ENCODE measurements around the gene IQCE. TPM values are rescaled to one million over a fixed set of nuclear protein-coding genes. Genes with fewer than 3 reads are reported as not detected.

The IQCE gene
- total RNA-seq, 1 experiment from 2014 or later: 44.8 TPM

DNA sequence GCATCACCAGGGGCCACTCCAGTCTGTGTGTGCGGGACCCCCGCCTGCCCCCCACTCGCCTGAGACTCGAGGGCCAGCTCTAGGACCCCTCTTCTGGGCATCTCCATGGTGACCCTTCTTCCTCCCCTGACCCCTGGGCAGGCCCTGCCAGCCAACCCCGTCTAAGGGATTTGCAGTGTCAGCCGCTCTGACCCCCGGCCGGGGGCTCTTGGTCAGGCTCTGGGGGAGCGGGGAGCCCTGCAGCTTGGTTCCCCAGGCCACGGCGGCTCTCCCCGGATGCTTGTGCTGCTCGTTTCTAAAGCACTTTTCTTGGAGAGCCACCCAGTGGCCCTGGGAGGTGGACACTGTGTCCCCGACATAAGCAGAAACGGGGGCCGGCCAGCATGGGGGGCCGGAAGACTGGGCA is 78.3 kb downstream of the IQCE start:
- no TSS peak for BruUV-seq (replicated peaks)
- peak overlapping the region; percentile 96 for H3K27ac ChIP-seq (ENCODE audit: low read length)
- no peak for DNase-seq (ENCODE audit: low read depth, low spot score)
- ChIA-PET CTCF (no interaction called here), POLR2A (no interaction called here)
- ATAC-seq: no peak
- TF ChIP-seq SIN3A (IDR thresholded peaks at IDR 0.05; ENCODE audit: borderline replicate concordance, insufficient read depth, low read depth, low read length): no peak
- TF ChIP-seq, protein P1, sequence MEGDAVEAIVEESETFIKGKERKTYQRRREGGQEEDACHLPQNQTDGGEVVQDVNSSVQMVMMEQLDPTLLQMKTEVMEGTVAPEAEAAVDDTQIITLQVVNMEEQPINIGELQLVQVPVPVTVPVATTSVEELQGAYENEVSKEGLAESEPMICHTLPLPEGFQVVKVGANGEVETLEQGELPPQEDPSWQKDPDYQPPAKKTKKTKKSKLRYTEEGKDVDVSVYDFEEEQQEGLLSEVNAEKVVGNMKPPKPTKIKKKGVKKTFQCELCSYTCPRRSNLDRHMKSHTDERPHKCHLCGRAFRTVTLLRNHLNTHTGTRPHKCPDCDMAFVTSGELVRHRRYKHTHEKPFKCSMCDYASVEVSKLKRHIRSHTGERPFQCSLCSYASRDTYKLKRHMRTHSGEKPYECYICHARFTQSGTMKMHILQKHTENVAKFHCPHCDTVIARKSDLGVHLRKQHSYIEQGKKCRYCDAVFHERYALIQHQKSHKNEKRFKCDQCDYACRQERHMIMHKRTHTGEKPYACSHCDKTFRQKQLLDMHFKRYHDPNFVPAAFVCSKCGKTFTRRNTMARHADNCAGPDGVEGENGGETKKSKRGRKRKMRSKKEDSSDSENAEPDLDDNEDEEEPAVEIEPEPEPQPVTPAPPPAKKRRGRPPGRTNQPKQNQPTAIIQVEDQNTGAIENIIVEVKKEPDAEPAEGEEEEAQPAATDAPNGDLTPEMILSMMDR (IDR thresholded peaks at IDR 0.05): no peak
- TF ChIP-seq, protein P2, sequence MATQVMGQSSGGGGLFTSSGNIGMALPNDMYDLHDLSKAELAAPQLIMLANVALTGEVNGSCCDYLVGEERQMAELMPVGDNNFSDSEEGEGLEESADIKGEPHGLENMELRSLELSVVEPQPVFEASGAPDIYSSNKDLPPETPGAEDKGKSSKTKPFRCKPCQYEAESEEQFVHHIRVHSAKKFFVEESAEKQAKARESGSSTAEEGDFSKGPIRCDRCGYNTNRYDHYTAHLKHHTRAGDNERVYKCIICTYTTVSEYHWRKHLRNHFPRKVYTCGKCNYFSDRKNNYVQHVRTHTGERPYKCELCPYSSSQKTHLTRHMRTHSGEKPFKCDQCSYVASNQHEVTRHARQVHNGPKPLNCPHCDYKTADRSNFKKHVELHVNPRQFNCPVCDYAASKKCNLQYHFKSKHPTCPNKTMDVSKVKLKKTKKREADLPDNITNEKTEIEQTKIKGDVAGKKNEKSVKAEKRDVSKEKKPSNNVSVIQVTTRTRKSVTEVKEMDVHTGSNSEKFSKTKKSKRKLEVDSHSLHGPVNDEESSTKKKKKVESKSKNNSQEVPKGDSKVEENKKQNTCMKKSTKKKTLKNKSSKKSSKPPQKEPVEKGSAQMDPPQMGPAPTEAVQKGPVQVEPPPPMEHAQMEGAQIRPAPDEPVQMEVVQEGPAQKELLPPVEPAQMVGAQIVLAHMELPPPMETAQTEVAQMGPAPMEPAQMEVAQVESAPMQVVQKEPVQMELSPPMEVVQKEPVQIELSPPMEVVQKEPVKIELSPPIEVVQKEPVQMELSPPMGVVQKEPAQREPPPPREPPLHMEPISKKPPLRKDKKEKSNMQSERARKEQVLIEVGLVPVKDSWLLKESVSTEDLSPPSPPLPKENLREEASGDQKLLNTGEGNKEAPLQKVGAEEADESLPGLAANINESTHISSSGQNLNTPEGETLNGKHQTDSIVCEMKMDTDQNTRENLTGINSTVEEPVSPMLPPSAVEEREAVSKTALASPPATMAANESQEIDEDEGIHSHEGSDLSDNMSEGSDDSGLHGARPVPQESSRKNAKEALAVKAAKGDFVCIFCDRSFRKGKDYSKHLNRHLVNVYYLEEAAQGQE (IDR thresholded peaks at IDR 0.05; ENCODE audit: insufficient read depth in 1 of 2, low read depth in 2 of 2, low read length in 1 of 2): no peak
- TF ChIP-seq TCF7L2 (IDR thresholded peaks at IDR 0.05; ENCODE audit: low read depth, low read length): no peak
- TF ChIP-seq POLR2AphosphoS5 (IDR thresholded peaks at IDR 0.05; ENCODE audit: low read depth, low read length): no peak
- intact Hi-C loops (cut with micrococcal nuclease; ENCODE audit: unreplicated experiment) (no loop called here), in situ Hi-C loops (cut with HindIII; ENCODE audit: low pct_unique_long_range_greater_than_20kb, low sequenced_read_pairs) (no loop called here)
- peaks cover 83% of the 10 kb centered on the region for H3K4me1 ChIP-seq (ENCODE audit: control insufficient read depth, insufficient read depth, low read length)
- H3K27me3 ChIP-seq (ENCODE audit: control insufficient read depth, insufficient read depth, low read length): no peaks in the 10 kb centered on the region
- H3K9me3 ChIP-seq (ENCODE audit: control insufficient read depth, insufficient read depth, low read depth, low read length): no peaks in the 10 kb centered on the region
- no peak overlapping the region for H3K4me3 ChIP-seq (ENCODE audit: low read depth in 2 of 2, low read length in 2 of 2)
- no peaks in the 10 kb centered on the region; the same call in 1 of the 2 replicates for H3K36me3 ChIP-seq (ENCODE audit: control insufficient read depth, insufficient read depth, low read length)

DNA sequence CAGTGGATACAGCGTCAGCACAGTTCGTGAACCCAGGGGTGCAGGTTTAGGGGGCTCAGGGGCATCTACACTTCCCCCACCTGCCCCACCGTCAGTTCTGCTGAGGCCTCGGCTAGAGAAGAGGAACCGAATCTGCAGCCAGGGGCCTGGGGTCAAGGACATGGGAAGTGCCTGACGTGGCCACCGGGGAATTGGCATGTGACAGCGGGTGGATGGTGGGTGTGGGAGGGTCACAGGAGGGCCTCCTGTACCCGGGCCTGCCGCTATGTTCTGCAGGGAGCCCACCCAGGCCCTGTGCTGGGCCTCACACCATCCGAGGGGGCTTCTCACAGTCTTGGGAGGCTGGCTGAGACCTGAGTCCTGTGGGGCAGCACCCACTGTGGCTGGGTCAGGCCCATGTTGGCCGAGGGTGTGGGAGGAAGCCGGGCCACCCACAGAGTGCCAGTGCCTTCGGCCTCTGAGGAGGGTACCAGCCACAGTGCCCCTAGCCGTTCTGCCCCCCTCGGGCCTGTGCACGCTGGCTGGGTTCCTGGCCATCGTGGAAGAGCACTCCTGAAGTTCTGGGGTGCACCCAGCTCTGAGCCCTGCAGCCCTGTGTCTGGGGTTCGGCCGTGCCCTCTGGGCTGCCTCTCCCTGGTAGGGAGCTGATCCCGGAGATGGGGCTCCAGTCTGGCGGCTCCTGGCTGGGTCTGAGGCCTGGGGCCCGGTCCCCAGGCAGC is 78.9 kb downstream of the IQCE start:
- 0 out of 4 replicates have a peak overlapping the region, but pooled peaks of 1 of the 2 experiments have one; percentile 12 for H3K4me3 ChIP-seq (ENCODE audit: low read depth in 2 of 2, low read length in 2 of 2)
- DNase-seq (ENCODE audit: low read depth, low spot score): no peak
- no peaks in the 10 kb centered on the region; the same call in 1 of the 2 replicates for H3K36me3 ChIP-seq (ENCODE audit: control insufficient read depth, insufficient read depth, low read length)
- H3K9me3 ChIP-seq (ENCODE audit: control insufficient read depth, insufficient read depth, low read depth, low read length): no peaks in the 10 kb centered on the region
- TF ChIP-seq SIN3A (IDR thresholded peaks at IDR 0.05; ENCODE audit: borderline replicate concordance, insufficient read depth, low read depth, low read length): no peak
- TF ChIP-seq, protein P1 (IDR thresholded peaks at IDR 0.05): no peak
- TF ChIP-seq, protein P2 (IDR thresholded peaks at IDR 0.05; ENCODE audit: insufficient read depth in 1 of 2, low read depth in 2 of 2, low read length in 1 of 2): no peak
- no peak for TF ChIP-seq TCF7L2 (IDR thresholded peaks at IDR 0.05; ENCODE audit: low read depth, low read length)
- no peak for TF ChIP-seq POLR2AphosphoS5 (IDR thresholded peaks at IDR 0.05; ENCODE audit: low read depth, low read length)
- ChIA-PET POLR2A (interaction anchor here (0.5 kb wide), 1 partner anchor 235 kb away, joined by 4 read pairs; no protein-coding TSS in a partner anchor), CTCF (interaction anchor here (0.6 kb wide), 1 partner anchor 52 kb away, joined by 3 read pairs; no protein-coding TSS in a partner anchor)
- intact Hi-C loops (cut with micrococcal nuclease; ENCODE audit: unreplicated experiment) (no loop called here), in situ Hi-C loops (cut with HindIII; ENCODE audit: low pct_unique_long_range_greater_than_20kb, low sequenced_read_pairs) (no loop called here)
- ATAC-seq: peak; percentile 10; the same call in 1 of the 2 replicates
- peaks cover 89% of the 10 kb centered on the region for H3K4me1 ChIP-seq (ENCODE audit: control insufficient read depth, insufficient read depth, low read length)
- no peaks in the 10 kb centered on the region for H3K27me3 ChIP-seq (ENCODE audit: control insufficient read depth, insufficient read depth, low read length)
- no TSS peak for BruUV-seq (replicated peaks)
- peak overlapping the region; percentile 96 for H3K27ac ChIP-seq (ENCODE audit: low read length)
